ENCODE data around the gene STK32C. TPM values are rescaled to one million over a fixed set of nuclear protein-coding genes. Genes with fewer than 3 reads are reported as not detected.
A peak's percentile ranks its signal among the peaks of the same experiment; 100 is the strongest.

Gene STK32C
- total RNA-seq, 1 donor from 2014 or later, result 2.5 TPM

DNA sequence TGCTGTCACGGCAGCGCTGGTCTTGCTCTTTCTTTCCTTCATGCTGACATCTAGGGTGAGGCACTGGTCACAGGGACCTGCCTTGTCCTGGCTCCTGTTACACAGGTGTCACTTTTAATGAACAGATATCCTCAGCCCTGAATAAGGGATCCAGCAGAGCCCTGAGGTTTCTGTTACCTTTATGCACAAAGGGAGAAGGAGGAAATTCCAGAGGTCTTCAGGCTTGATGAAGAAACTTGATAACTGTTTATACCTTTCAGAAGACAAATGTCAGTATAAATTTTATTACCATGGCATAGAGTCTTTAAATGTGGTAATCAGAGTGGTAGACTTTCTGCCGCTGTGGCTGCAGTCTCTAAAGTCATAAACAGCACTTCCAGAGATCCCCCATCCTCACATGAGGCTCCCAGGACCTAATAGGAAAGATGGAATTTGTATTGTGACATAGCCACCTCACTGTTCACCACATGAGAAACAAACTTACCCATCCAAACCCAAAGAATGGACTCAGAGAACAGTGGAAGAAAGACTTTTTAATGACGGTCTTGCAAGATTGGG lies 27.0 kb upstream of the STK32C start:
- no peak for DNase-seq (ENCODE audit: low spot score)
- H3K4me1 Mint-ChIP-seq, result peaks cover 60% of the 10 kb centered on the region
- H3K79me2 ChIP-seq (ENCODE audit: low read depth), result peaks cover 19% of the 10 kb centered on the region
- no peak overlapping the region for H3K4me2 ChIP-seq
- no peak overlapping the region for H3K27ac Mint-ChIP-seq
- no peaks in the 10 kb centered on the region for H3K9me3 Mint-ChIP-seq
- H3K4me1 ChIP-seq, result peaks cover 33% of the 10 kb centered on the region
- peaks cover 9% of the 10 kb centered on the region for H3K27me3 Mint-ChIP-seq (ENCODE audit: insufficient read depth, low read depth)
- no peak overlapping the region for H3K27ac ChIP-seq
- no peak overlapping the region for H2AFZ ChIP-seq (replicated peaks)
- no peak overlapping the region for H3K4me3 Mint-ChIP-seq
- H3F3A ChIP-seq (ENCODE audit: low read depth), result peaks cover 23% of the 10 kb centered on the region
- H3K9me3 ChIP-seq (ENCODE audit: low read depth), result no peaks in the 10 kb centered on the region
- no peaks in the 10 kb centered on the region for H3K36me3 ChIP-seq
- H3K9ac ChIP-seq, result no peak overlapping the region
- H3K4me3 ChIP-seq, result no peak overlapping the region
- TF ChIP-seq EZH2phosphoT487 (IDR thresholded peaks at IDR 0.05) (no peak), EZH2 (IDR thresholded peaks at IDR 0.05) (no peak)
- TF ChIP-seq, protein P1, sequence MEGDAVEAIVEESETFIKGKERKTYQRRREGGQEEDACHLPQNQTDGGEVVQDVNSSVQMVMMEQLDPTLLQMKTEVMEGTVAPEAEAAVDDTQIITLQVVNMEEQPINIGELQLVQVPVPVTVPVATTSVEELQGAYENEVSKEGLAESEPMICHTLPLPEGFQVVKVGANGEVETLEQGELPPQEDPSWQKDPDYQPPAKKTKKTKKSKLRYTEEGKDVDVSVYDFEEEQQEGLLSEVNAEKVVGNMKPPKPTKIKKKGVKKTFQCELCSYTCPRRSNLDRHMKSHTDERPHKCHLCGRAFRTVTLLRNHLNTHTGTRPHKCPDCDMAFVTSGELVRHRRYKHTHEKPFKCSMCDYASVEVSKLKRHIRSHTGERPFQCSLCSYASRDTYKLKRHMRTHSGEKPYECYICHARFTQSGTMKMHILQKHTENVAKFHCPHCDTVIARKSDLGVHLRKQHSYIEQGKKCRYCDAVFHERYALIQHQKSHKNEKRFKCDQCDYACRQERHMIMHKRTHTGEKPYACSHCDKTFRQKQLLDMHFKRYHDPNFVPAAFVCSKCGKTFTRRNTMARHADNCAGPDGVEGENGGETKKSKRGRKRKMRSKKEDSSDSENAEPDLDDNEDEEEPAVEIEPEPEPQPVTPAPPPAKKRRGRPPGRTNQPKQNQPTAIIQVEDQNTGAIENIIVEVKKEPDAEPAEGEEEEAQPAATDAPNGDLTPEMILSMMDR (IDR thresholded peaks at IDR 0.05), result no peak
- peaks cover 16% of the 10 kb centered on the region for H3K36me3 Mint-ChIP-seq
- peaks cover 9% of the 10 kb centered on the region for H4K20me1 ChIP-seq (ENCODE audit: low read depth)
- no peaks in the 10 kb centered on the region for H3K27me3 ChIP-seq

DNA sequence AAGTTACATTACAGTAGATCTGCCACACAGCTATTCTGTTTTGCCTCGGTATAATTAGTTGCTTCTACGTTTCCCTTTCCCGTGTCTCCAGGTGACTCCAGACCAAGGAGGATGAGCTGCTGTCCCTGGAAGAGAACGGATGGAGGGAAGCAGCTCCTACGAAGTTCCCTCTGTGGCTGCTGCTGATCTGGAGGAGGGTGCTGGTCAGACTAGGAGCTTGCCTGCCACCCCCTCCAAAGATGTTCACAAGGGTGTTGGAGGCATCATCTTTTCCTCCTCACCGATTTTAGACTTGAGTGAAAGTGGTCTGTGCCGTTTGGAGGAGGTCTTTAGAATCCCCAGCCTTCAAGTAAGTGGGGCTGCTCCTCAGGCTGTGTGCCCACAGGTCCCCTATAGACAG lies 25.6 kb upstream of the STK32C start:
- Mint-ChIP-seq H3K27me3 (ENCODE audit: insufficient read depth, low read depth) (peaks cover 10% of the 10 kb centered on the region), H3K27ac (peak overlapping the region; percentile 34), H3K36me3 (peaks cover 24% of the 10 kb centered on the region), H3K4me1 (peaks cover 66% of the 10 kb centered on the region), H3K4me3 (peak overlapping the region; percentile 93), H3K9me3 (no peaks in the 10 kb centered on the region)
- Histone ChIP-seq H3K4me1 (peaks cover 38% of the 10 kb centered on the region), H3F3A (ENCODE audit: low read depth) (peaks cover 23% of the 10 kb centered on the region), H3K36me3 (no peaks in the 10 kb centered on the region), H2AFZ (replicated peaks) (no peak overlapping the region), H3K79me2 (ENCODE audit: low read depth) (peaks cover 32% of the 10 kb centered on the region), H3K27me3 (no peaks in the 10 kb centered on the region), H3K9me3 (ENCODE audit: low read depth) (no peaks in the 10 kb centered on the region), H4K20me1 (ENCODE audit: low read depth) (peaks cover 22% of the 10 kb centered on the region), H3K4me3 (no peak overlapping the region), H3K4me2 (peak overlapping the region; percentile 67), H3K27ac (no peak overlapping the region), H3K9ac (no peak overlapping the region)
- TF ChIP-seq EZH2 (IDR thresholded peaks at IDR 0.05) (no peak), EZH2phosphoT487 (IDR thresholded peaks at IDR 0.05) (no peak)
- TF ChIP-seq, protein P1 (IDR thresholded peaks at IDR 0.05), result no peak
- DNase-seq (ENCODE audit: low spot score), result no peak

DNA sequence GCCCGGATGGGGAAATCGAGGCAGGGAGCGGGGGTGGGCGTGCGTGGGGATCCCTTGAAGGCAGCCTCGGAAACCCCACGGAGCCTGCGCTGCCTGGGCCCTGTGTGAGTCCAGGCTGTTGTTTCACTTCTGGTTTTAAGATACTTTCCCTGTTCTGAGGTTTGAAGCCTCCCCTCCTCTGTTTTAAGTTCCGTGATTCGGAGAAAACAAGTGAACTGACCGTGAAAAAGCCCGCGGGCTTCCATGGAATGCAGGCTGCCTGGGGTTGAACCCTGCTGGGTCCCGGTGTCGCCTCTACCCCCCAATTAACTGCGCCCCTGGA lies 24.6 kb upstream of the STK32C start:
- H2AFZ ChIP-seq (replicated peaks), result no peak overlapping the region
- peaks cover 61% of the 10 kb centered on the region for H3K4me1 Mint-ChIP-seq
- no peaks in the 10 kb centered on the region for H3K9me3 Mint-ChIP-seq
- H3K27me3 ChIP-seq, result no peaks in the 10 kb centered on the region
- no peaks in the 10 kb centered on the region for H3K9me3 ChIP-seq (ENCODE audit: low read depth)
- H3K4me3 Mint-ChIP-seq, result peak overlapping the region; percentile 93
- peaks cover 42% of the 10 kb centered on the region for H3K79me2 ChIP-seq (ENCODE audit: low read depth)
- peaks cover 10% of the 10 kb centered on the region for H3K27me3 Mint-ChIP-seq (ENCODE audit: insufficient read depth, low read depth)
- peak overlapping the region; percentile 67 for H3K4me2 ChIP-seq
- H3K36me3 Mint-ChIP-seq, result peaks cover 31% of the 10 kb centered on the region
- H3K27ac Mint-ChIP-seq, result peak overlapping the region; percentile 89
- no peaks in the 10 kb centered on the region for H3K36me3 ChIP-seq
- H3K27ac ChIP-seq, result no peak overlapping the region
- H4K20me1 ChIP-seq (ENCODE audit: low read depth), result peaks cover 23% of the 10 kb centered on the region
- H3K4me1 ChIP-seq, result peaks cover 33% of the 10 kb centered on the region
- no peak overlapping the region for H3K9ac ChIP-seq
- peaks cover 20% of the 10 kb centered on the region for H3F3A ChIP-seq (ENCODE audit: low read depth)
- peak overlapping the region; percentile 75 for H3K4me3 ChIP-seq
- TF ChIP-seq, protein P1 (IDR thresholded peaks at IDR 0.05), result no peak
- no peak for TF ChIP-seq EZH2phosphoT487 (IDR thresholded peaks at IDR 0.05)
- no peak for TF ChIP-seq EZH2 (IDR thresholded peaks at IDR 0.05)
- DNase-seq (ENCODE audit: low spot score), result peak; percentile 42

All from neural progenitor cell (in vitro differentiated cells).